Astrocyte (in vitro differentiated cells and primary cell): ENCODE results near the gene LPAR4.

Source experiments
- EZH2 ChIP-seq: IDR thresholded peaks from 2 replicates; pipeline ENCODE4 v1.6.1; 2012; ENCODE audit warnings: mild to moderate bottlenecking, low read length, inconsistent platforms; ENCODE audit not compliant: insufficient read depth
- TF ChIP-seq, protein P1 (sequence below): IDR thresholded peaks from 2 replicates; pipeline ENCODE4 v1.5.1; 2011; ENCODE audit warnings: low read depth, mild to moderate bottlenecking, inconsistent platforms, low read length, moderate library complexity; ENCODE audit not compliant: insufficient read depth

- TF ChIP-seq, protein P1, sequence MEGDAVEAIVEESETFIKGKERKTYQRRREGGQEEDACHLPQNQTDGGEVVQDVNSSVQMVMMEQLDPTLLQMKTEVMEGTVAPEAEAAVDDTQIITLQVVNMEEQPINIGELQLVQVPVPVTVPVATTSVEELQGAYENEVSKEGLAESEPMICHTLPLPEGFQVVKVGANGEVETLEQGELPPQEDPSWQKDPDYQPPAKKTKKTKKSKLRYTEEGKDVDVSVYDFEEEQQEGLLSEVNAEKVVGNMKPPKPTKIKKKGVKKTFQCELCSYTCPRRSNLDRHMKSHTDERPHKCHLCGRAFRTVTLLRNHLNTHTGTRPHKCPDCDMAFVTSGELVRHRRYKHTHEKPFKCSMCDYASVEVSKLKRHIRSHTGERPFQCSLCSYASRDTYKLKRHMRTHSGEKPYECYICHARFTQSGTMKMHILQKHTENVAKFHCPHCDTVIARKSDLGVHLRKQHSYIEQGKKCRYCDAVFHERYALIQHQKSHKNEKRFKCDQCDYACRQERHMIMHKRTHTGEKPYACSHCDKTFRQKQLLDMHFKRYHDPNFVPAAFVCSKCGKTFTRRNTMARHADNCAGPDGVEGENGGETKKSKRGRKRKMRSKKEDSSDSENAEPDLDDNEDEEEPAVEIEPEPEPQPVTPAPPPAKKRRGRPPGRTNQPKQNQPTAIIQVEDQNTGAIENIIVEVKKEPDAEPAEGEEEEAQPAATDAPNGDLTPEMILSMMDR, result no peak
- no peak for TF ChIP-seq EZH2
These were observed 35.2 kb upstream of the LPAR4 start for GRCh38 chrX:78712336-78712735.
